ENCODE results near the gene LGR5.
A peak's percentile ranks its signal among the peaks of the same experiment; 100 is the strongest.

Gene LGR5
- total RNA-seq, result 0 to 1.5 reads per million in 2 donors

GRCh38 chr12:71439613-71440344 lies at the start of gene LGR5:
Gene LGR5, plus strand, starts transcription at chr12:71439798. Its CDS starts 283 bp downstream, at chr12:71440081.
- DNase-seq, result peak in 1 of 5 experiments; percentile 22

- peak in 1 of 5 experiments; percentile 50 for DNase-seq
Measured at GRCh38 chr12:71392521-71393145, 47.0 kb upstream of the LGR5 start.

DNA sequence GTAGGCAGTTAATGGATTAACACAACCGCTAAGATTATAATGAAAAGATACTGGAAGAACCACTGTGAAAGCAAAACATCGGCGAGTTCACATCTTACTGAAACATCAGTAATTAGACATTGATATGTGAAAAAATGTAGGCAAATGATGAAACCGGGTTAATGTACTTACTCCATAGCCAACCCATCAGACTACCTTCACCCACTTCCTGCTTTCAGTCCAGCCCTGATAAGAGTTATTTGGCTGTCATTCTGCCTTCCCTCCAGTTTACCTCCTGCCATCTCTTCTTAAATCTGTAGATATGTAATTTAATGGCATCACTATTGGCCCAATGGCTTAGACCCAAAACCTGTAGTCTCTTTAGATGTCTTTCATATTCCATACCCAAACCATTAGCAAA lies 46.0 kb upstream of the LGR5 start:
- peak in 1 of 5 experiments; percentile 19 for DNase-seq

- DNase-seq, result no peak
Measured at GRCh38 chr12:71397433-71397954, 42.1 kb upstream of the LGR5 start.

- no peak for DNase-seq
Measured at GRCh38 chr12:71399197-71399596, 40.4 kb upstream of the LGR5 start.

- peak in 1 of 5 experiments; percentile 32 for DNase-seq
Measured at GRCh38 chr12:71400481-71400880, 39.1 kb upstream of the LGR5 start.

- DNase-seq, result no peak
Measured at GRCh38 chr12:71405884-71406283, 33.7 kb upstream of the LGR5 start.

GRCh38 chr12:71407732-71408131 lies 31.9 kb upstream of the LGR5 start:
- no peak for DNase-seq

GRCh38 chr12:71410844-71411243 lies 28.8 kb upstream of the LGR5 start:
- no peak for DNase-seq

DNA sequence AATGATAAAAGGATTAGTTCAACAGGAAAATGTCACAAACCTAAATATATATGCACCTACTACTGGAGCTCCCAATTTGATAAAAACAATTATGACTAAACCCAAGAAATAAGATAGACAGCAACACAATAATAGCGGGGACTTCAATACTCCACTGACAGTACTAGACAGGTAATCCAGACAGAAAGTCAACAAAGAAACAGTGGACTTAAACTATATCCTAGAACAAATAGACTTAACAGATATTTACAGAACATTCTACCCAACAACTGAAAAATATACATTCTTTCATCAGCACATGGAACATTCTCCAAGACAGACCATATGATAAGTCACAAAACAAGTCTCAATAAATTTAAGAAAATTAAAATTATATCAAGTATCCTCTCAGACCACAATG lies 28.0 kb upstream of the LGR5 start:
- no peak for DNase-seq

- peak in 2 of 5 experiments; percentile 3 to 46 for DNase-seq
Measured at GRCh38 chr12:71415336-71416231, 24.0 kb upstream of the LGR5 start.

GRCh38 chr12:71417181-71417580 lies 22.4 kb upstream of the LGR5 start:
- no peak for DNase-seq

DNA sequence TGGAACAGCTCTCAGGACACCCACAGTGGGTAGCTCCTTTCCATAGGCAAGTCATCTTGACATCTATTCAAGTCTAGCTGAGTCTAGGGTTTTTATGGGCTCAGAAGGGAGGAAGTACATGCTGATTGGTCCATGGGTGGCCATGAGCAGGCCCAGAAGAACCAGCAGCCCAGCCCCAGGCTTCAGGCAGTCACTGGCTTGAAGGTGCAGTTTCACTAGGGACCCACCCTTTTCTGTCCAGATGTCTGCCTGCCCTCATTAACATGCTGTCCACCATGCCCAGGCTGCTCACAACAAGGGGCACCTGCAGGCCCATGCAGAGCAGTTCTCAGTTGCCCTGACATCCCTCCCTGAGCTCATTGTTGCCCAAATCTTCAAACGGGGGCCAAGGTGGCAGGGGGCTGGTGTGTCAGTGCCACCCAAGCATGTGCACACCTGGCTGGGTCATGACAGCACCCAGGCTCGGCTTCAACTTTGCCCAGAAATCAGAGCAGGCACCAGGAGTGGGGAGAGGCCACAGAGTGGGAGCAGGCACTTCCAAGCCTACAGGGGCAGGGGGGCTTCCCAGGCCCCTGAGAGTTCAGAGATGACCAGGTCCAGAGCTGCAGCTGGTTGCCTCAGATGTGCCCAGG lies 18.7 kb upstream of the LGR5 start:
- DNase-seq, result no peak

GRCh38 chr12:71425568-71426299 lies 13.9 kb upstream of the LGR5 start:
- DNase-seq, result no peak

GRCh38 chr12:71426300-71427047 lies 13.1 kb upstream of the LGR5 start:
- DNase-seq, result no peak

- DNase-seq, result no peak
Measured at GRCh38 chr12:71430756-71431155, 8.8 kb upstream of the LGR5 start.

DNA sequence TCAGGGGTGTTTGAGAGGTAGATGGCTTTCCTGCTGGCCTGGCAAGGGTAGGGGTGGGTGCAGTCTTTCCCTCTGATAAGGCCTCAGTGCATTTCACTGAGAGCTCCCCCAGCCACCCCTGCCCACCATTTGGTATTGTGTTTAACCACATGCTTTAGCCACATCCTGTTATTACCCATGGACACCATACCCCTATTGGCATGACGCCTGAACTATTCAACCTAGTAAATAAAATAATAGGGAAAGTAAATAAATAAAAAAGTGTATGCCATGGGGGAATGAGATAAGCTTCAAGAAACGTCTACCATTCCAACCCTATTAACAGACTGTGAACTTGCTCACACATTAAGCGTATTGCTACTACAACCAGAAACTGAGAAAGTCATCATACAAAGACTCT lies 7.6 kb upstream of the LGR5 start:
- no peak for DNase-seq

- DNase-seq, result no peak
Measured at GRCh38 chr12:71432936-71433335, 6.7 kb upstream of the LGR5 start.

DNA sequence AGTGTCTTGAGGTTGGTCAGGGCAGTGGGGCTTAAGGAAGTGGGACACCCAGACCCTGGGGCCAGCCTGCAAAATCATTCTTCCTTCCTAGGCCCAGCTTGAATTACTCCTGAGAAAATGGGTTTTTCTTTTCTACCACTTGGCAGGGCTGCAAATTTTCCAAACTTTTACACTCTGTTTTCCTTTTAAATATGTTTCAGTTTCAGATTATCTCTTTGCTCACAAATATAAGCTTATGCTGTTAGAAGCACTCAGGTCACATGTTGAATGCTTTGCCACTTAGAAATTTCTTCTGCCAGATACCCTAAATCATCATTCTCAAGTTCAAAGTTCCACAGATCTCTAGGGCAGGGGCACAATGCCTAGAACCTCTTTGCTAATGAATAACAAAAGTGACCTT lies 2.9 kb upstream of the LGR5 start:
- no peak for DNase-seq

GRCh38 chr12:71438670-71439361 lies 782 bp upstream of the LGR5 start:
- DNase-seq, result peak in 1 of 5 experiments; percentile 23

GRCh38 chr12:71439362-71439612 lies 311 bp upstream of the LGR5 start:
- DNase-seq, result no peak

Measured in T-helper 2 cell (primary cell).